C4-2B (cell line): ENCODE measurements around the gene HS6ST3.

ENCODE experiments used
- CTCF ChIP-seq: fragments of 450-650 bp; conservative IDR thresholded peaks from 2 replicates; pipeline ENCODE4 v1.5.1; 2017; ENCODE audit warnings: mild to moderate bottlenecking
- ZFX ChIP-seq: fragments of 450-650 bp; IDR thresholded peaks from 2 replicates; pipeline ENCODE4 v1.6.1; 2017

- TF ChIP-seq CTCF, result no peak
- no peak for TF ChIP-seq ZFX
These were observed 620.4 kb downstream of the HS6ST3 start for GRCh38 chr13:96710166-96710862.
